Ovary (tissue), 9 donors: Measurements from ENCODE around the gene DDX24. TPM values are rescaled to one million over a fixed set of nuclear protein-coding genes. Genes with fewer than 3 reads are reported as not detected.

Source experiments
- DNase-seq, 5 donors: peaks; one replicate each; pipeline ENCODE4 v3.0.0-alpha.2; 2019 to 2020
- H3K27ac ChIP-seq, 2 donors: fragments of 200-600 bp; one replicate each; pipeline versions ENCODE4 v1.5.1 to v1.8.0; 2019 to 2022
- H3K27me3 ChIP-seq: fragments of 200-600 bp; one replicate; pipeline ENCODE4 v1.8.0; 2022
- H3K36me3 ChIP-seq: fragments of 200-600 bp; sonication (generic); one replicate; pipeline ENCODE4 v1.5.1; 2019
- H3K4me1 ChIP-seq: one replicate; pipeline ENCODE4 v1.8.1; 2013; ENCODE audit warnings: mild to moderate bottlenecking, moderate library complexity; ENCODE audit not compliant: insufficient read depth
- H3K4me3 ChIP-seq: fragments of 200-600 bp; sonication (generic); one replicate; pipeline ENCODE4 v1.5.1; 2017
- H3K9me3 ChIP-seq, 2 donors: fragments of 200-600 bp in 1 of 2; sonication (generic) in 1 of 2; one replicate each; pipeline versions ENCODE4 v1.5.1 to v1.8.1; 2013 to 2019; ENCODE audit warnings: mild to moderate bottlenecking in 1 of 2, moderate library complexity in 1 of 2
- CTCF ChIP-seq, 3 donors: fragments of 450-650 bp in 2 of 3; fragments of 200-600 bp in 1 of 3; IDR thresholded peaks; one replicate each; pipeline versions ENCODE4 v1.5.1 to v1.8.0; 2016 to 2022; ENCODE audit warnings: antibody characterized with exemption in 3 of 3, mild to moderate bottlenecking in 1 of 3
- EP300 ChIP-seq: sonication (generic); formaldehyde crosslinking; IDR thresholded peaks from one replicate; pipeline ENCODE4 v1.6.1; 2017; ENCODE audit warnings: antibody characterized with exemption
- POLR2A ChIP-seq: fragments of 450-650 bp; IDR thresholded peaks from one replicate; pipeline ENCODE4 v1.6.1; 2017; ENCODE audit warnings: antibody characterized with exemption, mild to moderate bottlenecking, moderate library complexity
- WGBS, 3 donors: extraction: QIAGEN DNeasy Blood & Tissue Kit in 1 of 3; methylation state at CpG; one replicate each; pipeline versions ENCODE4 v1.1.5 to v1.1.7; 2013 to 2017; 5-methylcytosine and 5-hydroxymethylcytosine counted together
- intact Hi-C, 4 donors: fragments of 100-400 bp; cut with DNase I; formaldehyde crosslinking; loops; one replicate each; pipeline versions ENCODE4 v1.11.0 to v1.15.1; 2022 to 2023
- polyA plus RNA-seq, 2 donors: library from polyadenylated mRNA; stranded (reverse); fragments of 200-250 nt in 1 of 2; fragments of 350-450 nt in 1 of 2; fragmentation: Illumina TruSeq in 1 of 2; extraction: RNeasy Lipid Tissue Mini Kit (QIAGEN cat#74804) in 1 of 2; gene quantifications; one replicate each; pipeline ENCODE4 v1.2.3, GENCODE V29; 2013 to 2014
- total RNA-seq, 7 donors: library from RNA; depleted of rRNA in 2 of 7; stranded (reverse); fragments of >200 nt in 2 of 7; fragmentation: NEBNext Ultra II Directional in 3 of 7; extraction: Animal tissue kit (Norgen Biotek cat#: 25700) in 3 of 7; gene quantifications; one replicate each; pipeline versions ENCODE4 v1.1.0 to v1.2.4, GENCODE V29; 2016 to 2023
- donor health status: DM: no; HTN: no; CAD: no; lungs with moderate emphysema.
- donor health status: DM: no; HTN: no; CAD: no.
- donor health status: Bipolar disorder and iron deficiency.
- donor health status: DM: yes; HTN: yes; CAD: no.
- donor health status: DM: no; HTN: no; CAD: no.
- donor health status: DM: yes; HTN: yes; CAD: no.

The DDX24 gene
- total and polyA plus RNA-seq, 9 donors, result 98.8 to 521 (median 233) TPM

- TF ChIP-seq CTCF (IDR thresholded peaks at IDR 0.05) (no peak), EP300 (no peak), POLR2A (no peak)
- Histone ChIP-seq H3K36me3 (no peaks in the 10 kb centered on the region), H3K27ac (no peak overlapping the region), H3K27me3 (no peaks in the 10 kb centered on the region), H3K9me3 (no peaks in the 10 kb centered on the region), H3K4me3 (no peak overlapping the region), H3K4me1 (no peaks in the 10 kb centered on the region)
- 88 to 94% (median 90%) methylated on average over 6 of the region's 6 CpGs for WGBS, 3 donors
- intact Hi-C loops, result loop anchor here in 2 of 4 donors (5.0 kb wide), 2 partner anchors 70 to 75 kb away; no protein-coding TSS in a partner anchor
- no peak for DNase-seq
Measured at GRCh38 chr14:94127330-94127729, 46.3 kb upstream of the DDX24 start.

DNA sequence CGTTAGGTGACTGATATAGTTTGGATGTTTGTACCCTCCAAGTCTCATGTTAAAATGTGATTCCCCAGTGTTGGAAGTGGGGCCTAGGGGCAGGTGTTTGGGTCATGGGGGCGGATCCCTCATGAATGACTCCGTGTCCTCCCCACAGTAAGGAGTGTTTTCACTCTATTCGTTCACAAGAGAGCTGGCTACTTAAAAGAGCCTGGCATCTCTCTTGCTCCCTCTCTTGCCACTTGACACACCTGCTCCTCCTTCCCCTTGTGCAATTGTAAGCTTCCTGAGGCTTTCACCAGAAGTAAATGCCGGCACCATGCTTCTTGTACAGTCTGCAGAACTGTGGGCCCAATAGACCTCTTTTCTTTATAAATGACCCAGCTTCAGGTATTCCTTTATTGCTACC is 45.8 kb upstream of the DDX24 start:
- H3K27ac ChIP-seq, result no peak overlapping the region
- no peaks in the 10 kb centered on the region for H3K27me3 ChIP-seq
- no peaks in the 10 kb centered on the region for H3K4me1 ChIP-seq
- WGBS, 3 donors, result 72 to 79% (median 76%) methylated on average over 5 of the region's 5 CpGs
- H3K9me3 ChIP-seq, result no peaks in the 10 kb centered on the region
- H3K36me3 ChIP-seq, result no peaks in the 10 kb centered on the region
- TF ChIP-seq CTCF (IDR thresholded peaks at IDR 0.05) (no peak), POLR2A (no peak), EP300 (no peak)
- intact Hi-C loops, result loop anchor here in 2 of 4 donors (5.0 kb wide), 2 partner anchors 69 to 74 kb away; no protein-coding TSS in a partner anchor
- no peak overlapping the region for H3K4me3 ChIP-seq
- DNase-seq, result no peak

DNA sequence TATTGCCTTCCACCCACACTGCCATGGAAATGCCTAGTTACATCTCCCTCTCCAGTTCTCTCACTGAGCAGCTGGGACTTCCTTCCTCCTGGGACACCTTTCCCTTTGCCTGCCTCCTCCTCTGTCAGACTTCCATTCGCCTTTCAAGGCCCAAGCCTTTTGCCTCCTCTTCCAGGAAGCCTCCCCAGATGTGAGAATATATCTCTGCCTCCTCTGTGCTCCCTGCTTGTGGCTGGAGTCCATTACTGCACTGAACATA is 45.3 kb upstream of the DDX24 start:
- WGBS, 3 donors, result 83 to 96% (median 83%) methylated on average over 1 of the region's 1 CpG
- H3K27ac ChIP-seq, result no peak overlapping the region
- no peak overlapping the region for H3K4me3 ChIP-seq
- H3K36me3 ChIP-seq, result no peaks in the 10 kb centered on the region
- no peak for DNase-seq
- H3K4me1 ChIP-seq, result no peaks in the 10 kb centered on the region
- H3K27me3 ChIP-seq, result no peaks in the 10 kb centered on the region
- no peaks in the 10 kb centered on the region for H3K9me3 ChIP-seq
- intact Hi-C loops, result loop anchor here in 2 of 4 donors (5.0 kb wide), 2 partner anchors 69 to 74 kb away; no protein-coding TSS in a partner anchor
- no peak for TF ChIP-seq CTCF (IDR thresholded peaks at IDR 0.05)
- TF ChIP-seq EP300, result no peak
- TF ChIP-seq POLR2A, result no peak

- TF ChIP-seq CTCF (IDR thresholded peaks at IDR 0.05) (no peak), POLR2A (no peak), EP300 (no peak)
- Histone ChIP-seq H3K27ac (no peak overlapping the region), H3K4me1 (no peaks in the 10 kb centered on the region), H3K9me3 (no peaks in the 10 kb centered on the region), H3K36me3 (no peaks in the 10 kb centered on the region), H3K27me3 (no peaks in the 10 kb centered on the region), H3K4me3 (no peak overlapping the region)
- 80 to 87% (median 86%) methylated on average over 6 of the region's 6 CpGs for WGBS, 3 donors
- DNase-seq, result no peak
- intact Hi-C loops, result loop anchor here in 2 of 4 donors (5.0 kb wide), 2 partner anchors 69 to 74 kb away; no protein-coding TSS in a partner anchor
Measured at GRCh38 chr14:94125659-94126418, 44.8 kb upstream of the DDX24 start.
